ENCODE measurements around the gene NFE2L3.
"Not testable (repeated sequence)": the region's sequence is repeated elsewhere in the genome, so short reads cannot be mapped to it uniquely, and the experiment has no call there.

GRCh38 chr7:26177269-26177668 is 25.3 kb downstream of the NFE2L3 start:
- not testable (repeated sequence) for TF ChIP-seq EZH2 (IDR thresholded peaks at IDR 0.05); POLR2AphosphoS5 (IDR thresholded peaks at IDR 0.05; ENCODE audit: borderline replicate concordance, low read depth, low read length); FOXP2 (optimal IDR thresholded peaks at IDR 0.05; ENCODE audit: control extremely low read depth, extremely low read length, insufficient read depth)
